GM21825 (cell line): Measurements from ENCODE around the gene ITPRID2.
"Not testable (repeated sequence)": the region's sequence is repeated elsewhere in the genome, so short reads cannot be mapped to it uniquely, and the experiment has no call there.

Experiments used
- ATAC-seq: cut with Tn5 transposase; IDR thresholded peaks from one replicate; pipeline ENCODE4 v1.9.1; 2021; ENCODE audit warnings: mild to moderate bottlenecking, moderate library complexity; ENCODE audit not compliant: unreplicated experiment

ITPRID2 gene

GRCh38 chr2:181957668-181958067, 66.1 kb downstream of the ITPRID2 start:
- no peak for ATAC-seq

GRCh38 chr2:181958726-181959125, 67.2 kb downstream of the ITPRID2 start:
- no peak for ATAC-seq

- ATAC-seq, result no peak
Observed at GRCh38 chr2:181959508-181959907, 68.0 kb downstream of the ITPRID2 start.

GRCh38 chr2:181961167-181961566, 69.6 kb downstream of the ITPRID2 start:
- ATAC-seq, result not testable (repeated sequence)

GRCh38 chr2:181962142-181962541, 70.6 kb downstream of the ITPRID2 start:
- ATAC-seq, result no peak

GRCh38 chr2:181970160-181970794, 78.7 kb downstream of the ITPRID2 start:
- ATAC-seq, result no peak

GRCh38 chr2:181971032-181971431, 79.5 kb downstream of the ITPRID2 start:
- no peak for ATAC-seq

- no peak for ATAC-seq
Observed at GRCh38 chr2:181972431-181973170, 81.1 kb downstream of the ITPRID2 start.

- no peak for ATAC-seq
Observed at GRCh38 chr2:181973171-181973783, 81.7 kb downstream of the ITPRID2 start.

- ATAC-seq, result peak; percentile 56
Observed at GRCh38 chr2:181977661-181978350, 86.3 kb downstream of the ITPRID2 start.

- peak; percentile 27 for ATAC-seq
Observed at GRCh38 chr2:181978351-181979150, 87.0 kb downstream of the ITPRID2 start.
